BLaER1 (cell line): ENCODE data around the gene OSBPL8.
A peak's percentile ranks its signal among the peaks of the same experiment; 100 is the strongest.
"Not testable (repeated sequence)": the region's sequence is repeated elsewhere in the genome, so short reads cannot be mapped to it uniquely, and the experiment has no call there.

Experiments used
- H3K27ac ChIP-seq: shearing (Covaris generic); formaldehyde crosslinking; 2 replicates; pipeline ENCODE4 v1.8.1; 2022
- H3K27me3 ChIP-seq: shearing (Covaris generic); formaldehyde crosslinking; 2 replicates; pipeline ENCODE4 v1.8.1; 2022
- H3K36me3 ChIP-seq: shearing (Covaris generic); formaldehyde crosslinking; 2 replicates; pipeline ENCODE4 v1.8.1; 2022
- H3K4me1 ChIP-seq: shearing (Covaris generic); formaldehyde crosslinking; 2 replicates; pipeline ENCODE4 v1.8.1; 2022
- H3K4me2 ChIP-seq: shearing (Covaris generic); formaldehyde crosslinking; 2 replicates; pipeline ENCODE4 v1.8.1; 2022
- H3K4me3 ChIP-seq: shearing (Covaris generic); formaldehyde crosslinking; 2 replicates; pipeline ENCODE4 v1.8.1; 2022
- H3K9ac ChIP-seq: shearing (Covaris generic); formaldehyde crosslinking; 2 replicates; pipeline ENCODE4 v1.8.1; 2022
- H3K9me3 ChIP-seq: shearing (Covaris generic); formaldehyde crosslinking; 2 replicates; pipeline ENCODE4 v1.8.1; 2022
- H4K20me1 ChIP-seq: shearing (Covaris generic); formaldehyde crosslinking; 2 replicates; pipeline ENCODE4 v1.8.1; 2022
- Cebpa-rat ChIP-seq: shearing (Covaris generic); IDR thresholded peaks from 2 replicates; pipeline ENCODE4 v1.8.1; 2022

The OSBPL8 gene

DNA sequence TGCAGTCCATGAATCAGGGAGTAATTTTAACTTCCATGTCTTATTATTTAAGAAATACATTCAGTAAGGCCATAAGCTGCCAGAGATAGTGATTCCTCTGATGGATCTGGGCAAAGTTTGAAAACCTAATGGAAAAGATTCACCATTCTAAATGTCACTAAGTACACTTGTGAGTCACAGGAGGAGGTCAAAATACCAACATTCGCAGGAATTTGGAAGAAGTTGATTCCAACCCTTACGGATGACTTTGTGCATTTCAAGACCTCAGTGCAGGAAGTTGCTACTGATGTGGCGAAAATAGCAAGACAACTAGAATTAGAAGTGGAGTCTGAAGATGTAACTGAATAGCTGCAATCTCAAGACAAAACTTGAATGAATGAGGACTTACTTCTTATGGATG, 69.8 kb downstream of the OSBPL8 start:
- Histone ChIP-seq H3K36me3 (peaks cover 20% of the 10 kb centered on the region), H3K27me3 (no peaks in the 10 kb centered on the region), H3K27ac (no peak overlapping the region), H3K9ac (no peak overlapping the region), H3K4me3 (no peak overlapping the region), H4K20me1 (no peaks in the 10 kb centered on the region), H3K4me1 (no peaks in the 10 kb centered on the region), H3K4me2 (no peak overlapping the region), H3K9me3 (peaks cover 37% of the 10 kb centered on the region)
- TF ChIP-seq Cebpa-rat = no peak

GRCh38 chr12:76486011-76486410, 73.6 kb downstream of the OSBPL8 start:
- H3K36me3 ChIP-seq = peaks cover 20% of the 10 kb centered on the region
- no peak overlapping the region for H3K4me3 ChIP-seq
- H3K9me3 ChIP-seq = peaks cover 13% of the 10 kb centered on the region
- H4K20me1 ChIP-seq = no peaks in the 10 kb centered on the region
- no peak overlapping the region for H3K4me2 ChIP-seq
- H3K4me1 ChIP-seq = no peaks in the 10 kb centered on the region
- H3K27me3 ChIP-seq = no peaks in the 10 kb centered on the region
- no peak overlapping the region for H3K27ac ChIP-seq
- TF ChIP-seq Cebpa-rat = no peak
- no peak overlapping the region for H3K9ac ChIP-seq

DNA sequence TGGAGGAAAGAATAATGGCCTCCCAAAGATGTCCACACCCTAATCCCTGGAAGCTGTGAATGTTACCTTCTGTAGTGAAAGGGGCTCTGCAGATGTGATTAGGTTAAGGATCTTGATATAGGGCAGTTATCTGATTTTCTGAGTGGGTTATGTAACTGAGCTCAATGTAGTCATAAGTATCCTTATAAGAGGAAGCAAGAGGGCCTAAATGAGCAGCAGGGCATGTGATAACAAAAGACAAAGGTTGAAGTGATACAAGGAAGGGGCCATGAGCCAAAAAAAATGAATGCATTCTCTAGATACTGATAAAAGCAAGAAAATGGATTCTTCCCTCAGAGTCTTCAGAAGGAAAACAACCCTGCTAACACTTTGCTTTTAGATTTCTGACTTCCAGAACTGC, 78.8 kb downstream of the OSBPL8 start:
- TF ChIP-seq Cebpa-rat = no peak
- H3K4me3 ChIP-seq = no peak overlapping the region
- H3K9ac ChIP-seq = no peak overlapping the region
- no peaks in the 10 kb centered on the region for H3K4me1 ChIP-seq
- H4K20me1 ChIP-seq = no peaks in the 10 kb centered on the region
- H3K9me3 ChIP-seq = no peaks in the 10 kb centered on the region
- H3K27me3 ChIP-seq = no peaks in the 10 kb centered on the region
- peaks cover 5% of the 10 kb centered on the region; the same call in 1 of the 2 replicates for H3K36me3 ChIP-seq
- no peak overlapping the region for H3K27ac ChIP-seq
- H3K4me2 ChIP-seq = no peak overlapping the region

DNA sequence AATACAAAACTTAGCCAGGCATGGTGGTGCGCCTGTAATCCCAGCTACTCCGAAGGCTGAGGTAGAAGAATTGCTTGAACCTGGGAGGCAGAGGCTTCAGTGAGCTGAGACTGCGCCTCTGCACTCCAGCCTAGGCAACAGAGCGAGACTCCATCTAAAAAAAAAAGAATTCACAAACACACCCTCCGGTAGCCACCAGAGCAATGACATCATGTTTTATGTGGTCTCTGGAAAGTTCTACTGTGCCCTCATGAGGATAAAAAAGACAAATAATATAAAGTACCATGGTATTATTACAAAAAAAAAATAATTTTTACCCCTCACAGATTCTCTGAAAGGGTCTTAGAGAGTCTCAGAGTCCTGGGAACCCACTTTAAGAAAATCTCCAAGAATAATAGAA, 81.5 kb downstream of the OSBPL8 start:
- no peaks in the 10 kb centered on the region for H4K20me1 ChIP-seq
- TF ChIP-seq Cebpa-rat = no peak

GRCh38 chr12:76472862-76473261, 86.7 kb downstream of the OSBPL8 start:
- not testable (repeated sequence) for H3K4me3 ChIP-seq, H3K27ac ChIP-seq, H3K36me3 ChIP-seq, H4K20me1 ChIP-seq, H3K27me3 ChIP-seq, H3K9ac ChIP-seq, H3K4me2 ChIP-seq, H3K9me3 ChIP-seq
- H3K4me1 ChIP-seq = peaks cover 22% of the 10 kb centered on the region

More for the DNA sequence above, 81.5 kb downstream of the OSBPL8 start:
- Histone ChIP-seq H3K36me3 (peaks cover 1% of the 10 kb centered on the region; the same call in 1 of the 2 replicates), H3K4me2 (no peak overlapping the region), H3K27ac (no peak overlapping the region), H3K9me3 (peaks cover 7% of the 10 kb centered on the region; the same call in 1 of the 2 replicates), H3K9ac (no peak overlapping the region), H3K4me3 (no peak overlapping the region), H3K4me1 (no peaks in the 10 kb centered on the region), H3K27me3 (no peaks in the 10 kb centered on the region)

DNA sequence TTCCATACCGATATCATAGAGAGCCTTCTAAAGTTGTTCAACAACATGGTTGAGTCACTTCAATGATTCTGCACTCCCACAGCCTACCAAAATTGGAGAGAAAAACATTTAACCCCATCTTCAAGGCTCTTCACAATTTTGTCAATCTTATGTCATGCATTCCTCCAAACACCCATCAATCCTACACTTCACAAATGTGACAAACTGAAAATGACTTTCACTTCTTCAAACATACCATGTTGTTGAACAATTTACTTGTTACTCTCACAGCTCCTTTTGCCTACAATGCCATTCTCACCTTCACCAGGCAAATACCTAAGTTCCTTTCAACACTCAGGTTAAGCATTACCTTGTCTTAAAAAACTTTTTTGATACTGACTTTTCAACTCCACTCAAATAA, 88.0 kb downstream of the OSBPL8 start:
- TF ChIP-seq Cebpa-rat = no peak
- H3K4me3 ChIP-seq = no peak overlapping the region
- no peaks in the 10 kb centered on the region for H3K36me3 ChIP-seq
- no peaks in the 10 kb centered on the region for H4K20me1 ChIP-seq
- no peak overlapping the region for H3K27ac ChIP-seq
- H3K9me3 ChIP-seq = peaks cover 7% of the 10 kb centered on the region; the same call in 1 of the 2 replicates
- H3K9ac ChIP-seq = no peak overlapping the region
- no peak overlapping the region for H3K4me2 ChIP-seq
- no peaks in the 10 kb centered on the region for H3K27me3 ChIP-seq
- H3K4me1 ChIP-seq = peaks cover 22% of the 10 kb centered on the region

GRCh38 chr12:76470028-76470939, 89.3 kb downstream of the OSBPL8 start:
- peaks cover 7% of the 10 kb centered on the region; the same call in 1 of the 2 replicates for H3K9me3 ChIP-seq
- peak overlapping the region; percentile 18 for H3K4me2 ChIP-seq
- no peak overlapping the region for H3K4me3 ChIP-seq
- no peak overlapping the region for H3K9ac ChIP-seq
- H3K27me3 ChIP-seq = no peaks in the 10 kb centered on the region
- no peak for TF ChIP-seq Cebpa-rat
- H3K27ac ChIP-seq = no peak overlapping the region
- H3K36me3 ChIP-seq = no peaks in the 10 kb centered on the region
- H3K4me1 ChIP-seq = peaks cover 22% of the 10 kb centered on the region
- H4K20me1 ChIP-seq = no peaks in the 10 kb centered on the region

DNA sequence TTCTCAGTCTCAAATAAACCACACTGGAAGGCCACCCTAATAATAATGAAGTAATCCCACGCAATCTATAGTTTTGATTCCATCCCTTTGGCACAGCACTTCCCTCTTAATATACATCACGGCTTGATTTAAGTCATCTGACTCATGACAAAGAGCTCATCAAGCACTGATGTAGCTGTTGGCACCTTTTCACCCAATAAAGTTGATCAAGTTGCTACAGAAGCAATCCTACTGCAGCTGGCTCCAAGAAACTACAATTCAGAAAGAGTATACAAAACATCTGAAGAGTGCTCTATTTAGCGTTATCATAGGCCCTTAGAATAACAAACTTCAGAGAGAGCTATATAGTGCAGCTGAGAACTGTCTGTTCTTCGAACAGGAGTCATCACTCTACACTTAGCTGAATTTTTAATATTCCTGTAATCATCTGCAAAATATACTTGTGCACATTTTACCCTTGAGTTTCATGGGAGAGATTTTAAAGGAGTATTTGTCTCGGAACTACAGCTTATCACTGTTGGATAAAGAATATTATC, 94.9 kb downstream of the OSBPL8 start:
- Histone ChIP-seq H3K9me3 (no peaks in the 10 kb centered on the region), H3K4me1 (peaks cover under 1% of the 10 kb centered on the region; the same call in 1 of the 2 replicates), H3K27me3 (no peaks in the 10 kb centered on the region), H3K4me3 (no peak overlapping the region), H3K9ac (no peak overlapping the region), H3K4me2 (no peak overlapping the region), H3K36me3 (no peaks in the 10 kb centered on the region), H3K27ac (no peak overlapping the region), H4K20me1 (no peaks in the 10 kb centered on the region)
- TF ChIP-seq Cebpa-rat = no peak

- no peak overlapping the region for H3K9ac ChIP-seq
- H3K9me3 ChIP-seq = no peaks in the 10 kb centered on the region
- H3K4me2 ChIP-seq = no peak overlapping the region
- no peaks in the 10 kb centered on the region for H3K27me3 ChIP-seq
- no peaks in the 10 kb centered on the region for H3K36me3 ChIP-seq
- no peak overlapping the region for H3K27ac ChIP-seq
- H3K4me3 ChIP-seq = no peak overlapping the region
- no peaks in the 10 kb centered on the region for H3K4me1 ChIP-seq
- H4K20me1 ChIP-seq = no peaks in the 10 kb centered on the region
- no peak for TF ChIP-seq Cebpa-rat
These were observed 96.8 kb downstream of the OSBPL8 start for GRCh38 chr12:76462668-76463224.

- H3K4me2 ChIP-seq = no peak overlapping the region
- H4K20me1 ChIP-seq = no peaks in the 10 kb centered on the region
- no peak overlapping the region for H3K27ac ChIP-seq
- H3K4me3 ChIP-seq = no peak overlapping the region
- H3K9ac ChIP-seq = no peak overlapping the region
- no peaks in the 10 kb centered on the region for H3K9me3 ChIP-seq
- no peaks in the 10 kb centered on the region for H3K4me1 ChIP-seq
- TF ChIP-seq Cebpa-rat = no peak
- H3K36me3 ChIP-seq = no peaks in the 10 kb centered on the region
- H3K27me3 ChIP-seq = no peaks in the 10 kb centered on the region
These were observed 98.8 kb downstream of the OSBPL8 start for GRCh38 chr12:76460807-76461206.
